Endothelial cell of umbilical vein (primary cell): ENCODE measurements around the gene NTF4. TPM values are rescaled to one million over a fixed set of nuclear protein-coding genes. Genes with fewer than 3 reads are reported as not detected.

Source experiments
- BruUV-seq: library from RNA; stranded (reverse); fragments of 400-500 nt; replicated peaks from 2 replicates; lab custom pipeline; 2021; lab: Mats Ljungman, UMichigan
- CTCF ChIA-PET: fragments of 300-600, 350-600 bp; sonication (Branson Sonifier 250); formaldehyde crosslinking; loops from one replicate; lab custom pipeline; 2021; ENCODE audit warnings: antibody characterized with exemption, inconsistent platforms; lab: Charles Lee
- POLR2A ChIA-PET: fragments of 300-600, 350-600 bp; sonication (Branson Sonifier 250); formaldehyde crosslinking; loops from one replicate; lab custom pipeline; 2021; ENCODE audit warnings: antibody characterized with exemption, inconsistent platforms; lab: Charles Lee
- DNase-seq: peaks from one replicate; pipeline ENCODE4 v3.0.0-alpha.2; 2011; ENCODE audit warnings: low read depth, low spot score
- FAIRE-seq: peaks from 2 replicates; lab custom pipeline; 2011; peaks lifted over from hg19 to GRCh38; lab: Jason Lieb, UNC
- H2AFZ ChIP-seq: 2 replicates; pipeline ENCODE4 v1.6.0; 2012; ENCODE audit warnings: low read depth, low read length, control low read depth, inconsistent platforms
- H3K27ac ChIP-seq: 2 replicates; pipeline ENCODE4 v1.5.1; 2011; ENCODE audit warnings: low read depth, mild to moderate bottlenecking, control low read depth, low read length, moderate library complexity; ENCODE audit not compliant: insufficient read depth
- H3K27me3 ChIP-seq, 2 experiments: 2 replicates each; pipeline versions ENCODE4 v1.6.0 to v1.6.1; 2011; ENCODE audit warnings: low read length in 2 of 2, mixed read lengths in 1 of 2; ENCODE audit not compliant: control insufficient read depth in 2 of 2, insufficient read depth in 2 of 2
- H3K36me3 ChIP-seq, 2 experiments: 2 replicates in 1 of 2; 3 replicates in 1 of 2; pipeline ENCODE4 v1.5.1; 2011; ENCODE audit warnings: low read length in 2 of 2, mild to moderate bottlenecking in 1 of 2, moderate library complexity in 1 of 2; ENCODE audit not compliant: control insufficient read depth in 2 of 2, insufficient read depth in 2 of 2; ENCODE audit errors: extremely low read depth in 1 of 2
- H3K4me1 ChIP-seq: 3 replicates; pipeline ENCODE4 v1.5.1; 2011; ENCODE audit warnings: mild to moderate bottlenecking, low read length; ENCODE audit not compliant: control insufficient read depth, insufficient read depth; ENCODE audit errors: extremely low read depth
- H3K4me2 ChIP-seq: 2 replicates; pipeline ENCODE4 v1.6.1; 2011; ENCODE audit warnings: low read length, control low read depth, mixed read lengths; ENCODE audit not compliant: insufficient read depth
- H3K4me3 ChIP-seq, 3 experiments: fragments of 200-600 bp in 1 of 3; sonication (generic), shearing (Covaris generic) in 1 of 3; replicated peaks in 1 of 3; 2 replicates each; pipeline ENCODE4 v1.5.1; 2011 to 2016; ENCODE audit warnings: control low read depth in 3 of 3, low read length in 3 of 3, mild to moderate bottlenecking in 2 of 3, inconsistent platforms in 1 of 3, low read depth in 1 of 3, moderate library complexity in 1 of 3; ENCODE audit not compliant: insufficient read depth in 1 of 3
- H3K79me2 ChIP-seq: 2 replicates; pipeline ENCODE4 v1.6.0; 2012; ENCODE audit warnings: low read length, inconsistent platforms; ENCODE audit not compliant: control insufficient read depth, insufficient read depth
- H3K9ac ChIP-seq: replicated peaks from 2 replicates; pipeline ENCODE3; 2011; ENCODE audit warnings: low read length, control low read depth; ENCODE audit not compliant: insufficient read depth; ENCODE audit errors: extremely low read depth
- H3K9me1 ChIP-seq: replicated peaks from 3 replicates; pipeline ENCODE4 v1.6.0; 2011; ENCODE audit warnings: mild to moderate bottlenecking, low read length; ENCODE audit not compliant: control insufficient read depth, insufficient read depth; ENCODE audit errors: extremely low read depth
- H3K9me3 ChIP-seq: replicated peaks from 2 replicates; pipeline ENCODE4 v1.5.1; 2012; ENCODE audit warnings: low read length, inconsistent platforms; ENCODE audit not compliant: control insufficient read depth, insufficient read depth
- H4K20me1 ChIP-seq: replicated peaks from 2 replicates; pipeline ENCODE3; 2011; ENCODE audit warnings: mild to moderate bottlenecking, low read length; ENCODE audit not compliant: control insufficient read depth, insufficient read depth; ENCODE audit errors: extremely low read depth
- EZH2 ChIP-seq: IDR thresholded peaks from 2 replicates; pipeline ENCODE4 v1.6.1; 2012; ENCODE audit warnings: borderline replicate concordance, low read depth, mild to moderate bottlenecking, moderate library complexity, low read length, inconsistent platforms; ENCODE audit not compliant: severe bottlenecking
- FOS ChIP-seq: IDR thresholded peaks from 2 replicates; pipeline ENCODE4 v1.6.1; 2011; ENCODE audit warnings: mild to moderate bottlenecking, low read length, moderate library complexity, borderline replicate concordance; ENCODE audit not compliant: insufficient read depth
- GATA2 ChIP-seq: IDR thresholded peaks from 2 replicates; pipeline ENCODE4 v1.7.0; 2011; ENCODE audit warnings: low read depth, mild to moderate bottlenecking, moderate library complexity, mixed read lengths, low read length; ENCODE audit not compliant: insufficient read length, insufficient read depth
- dilution Hi-C: fragments of 300-500 bp; cut with MboI; formaldehyde crosslinking; loops from one replicate; pipeline ENCODE4 v1.15.0; 2019; ENCODE audit warnings: low sequenced_read_pairs; ENCODE audit not compliant: extremely low pct_ligation_motif_present
- intact Hi-C: fragments of 100-400 bp; cut with micrococcal nuclease; formaldehyde crosslinking; loops from one replicate; pipeline ENCODE4 v1.10.0; 2022
- polyA plus RNA-seq, 4 experiments: library from polyadenylated mRNA; depleted of rRNA in 3 of 4; stranded (reverse) in 3 of 4; unstranded in 1 of 4; fragments of >200 nt; gene quantifications; 2 replicates each; pipeline versions ENCODE4 v1.2.1 to v1.2.3, GENCODE V29; 2011 to 2012; ENCODE audit warnings: missing spikeins in 1 of 4
- total RNA-seq: library from RNA; stranded (reverse); gene quantifications from 2 replicates; pipeline ENCODE4 v1.2.3, GENCODE V29; 2021
- TF ChIP-seq, protein P1 (sequence below), 2 donors: IDR thresholded peaks; 1 replicate in 1 of 2; 2 replicates in 1 of 2; pipeline ENCODE4 v1.5.1; 2011; ENCODE audit warnings: low read length in 2 of 2, mild to moderate bottlenecking in 2 of 2, moderate library complexity in 2 of 2, control low read depth in 1 of 2, inconsistent platforms in 1 of 2, low read depth in 1 of 2; ENCODE audit not compliant: insufficient read depth in 1 of 2; ENCODE audit errors: extremely low read depth in 1 of 2

NTF4 gene
- total and polyA plus RNA-seq, 2 donors (not counting 3 experiments of a cell fraction or from before 2014, with no cell fraction given), result not detected

DNA sequence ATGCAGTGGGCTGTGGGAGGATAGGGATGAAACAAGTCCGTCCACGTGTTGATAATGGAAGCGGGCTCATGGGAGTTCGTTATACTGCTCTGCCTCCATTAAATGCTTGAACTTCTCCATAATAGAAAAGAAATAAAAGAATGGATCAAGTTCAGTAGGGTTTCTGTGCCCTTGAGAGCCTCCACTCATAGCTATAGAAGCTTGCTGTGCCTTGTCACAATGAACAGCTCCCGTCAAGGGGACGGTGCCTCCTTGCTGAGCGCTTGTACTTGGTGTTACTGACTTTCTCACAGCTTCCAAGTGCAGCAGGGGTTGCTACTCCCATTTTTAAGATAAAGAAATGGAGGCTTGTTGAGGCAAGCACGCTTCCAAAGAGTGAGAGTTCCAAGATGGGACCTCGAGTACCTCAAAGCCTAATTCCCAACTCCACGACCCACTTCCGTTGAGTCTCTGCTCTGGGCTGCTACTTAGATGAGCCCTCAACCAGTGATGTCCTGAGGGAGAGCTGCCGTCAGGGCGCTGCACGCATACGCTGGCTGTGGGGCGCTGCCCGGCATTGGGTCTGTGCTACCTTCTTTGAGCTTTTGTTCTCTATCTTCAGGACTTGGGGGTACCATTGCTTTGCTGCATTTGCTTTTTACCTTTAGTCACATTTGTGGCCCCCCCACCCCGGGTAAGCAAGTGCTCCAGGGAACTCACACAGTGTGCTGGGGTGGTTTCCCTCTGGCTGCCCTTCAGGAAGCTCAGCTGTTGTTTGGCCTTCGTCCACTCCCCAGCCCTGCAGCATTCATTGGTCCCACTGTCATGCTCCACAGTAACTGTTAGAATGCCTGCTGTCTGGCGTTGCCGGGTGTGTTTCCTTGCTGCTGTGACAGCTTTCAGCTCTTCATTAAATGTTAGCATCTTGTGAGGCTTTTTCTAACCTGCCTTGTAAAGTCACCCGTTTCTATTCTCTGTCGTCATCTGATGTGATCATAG, 30.2 kb upstream of the NTF4 start:
- peaks cover 3% of the 10 kb centered on the region for H4K20me1 ChIP-seq

More for the DNA sequence above, 30.2 kb upstream of the NTF4 start:
- POLR2A ChIA-PET, result interaction anchor here (0.6 kb wide), 1 partner anchor 51 kb away, joined by 4 read pairs; no protein-coding TSS in a partner anchor
- BruUV-seq, result no TSS peak
- dilution Hi-C loops (no loop called here), intact Hi-C loops (no loop called here)
- no peaks in the 10 kb centered on the region for H3K9me3 ChIP-seq
- H3K4me3 ChIP-seq, result no peak overlapping the region
- H3K4me1 ChIP-seq, result no peaks in the 10 kb centered on the region
- H3K36me3 ChIP-seq, result peaks cover 35 to 50% of the 10 kb centered on the region in 2 experiments
- no peaks in the 10 kb centered on the region for H3K27me3 ChIP-seq
- H2AFZ ChIP-seq, result no peak overlapping the region
- FAIRE-seq (no peak), DNase-seq (no peak)
- no peak overlapping the region for H3K9ac ChIP-seq
- H3K9me1 ChIP-seq, result no peaks in the 10 kb centered on the region
- no peak overlapping the region for H3K27ac ChIP-seq
- CTCF ChIA-PET, result interaction anchor here (0.6 to 6.9 kb wide), 7 partner anchors 11 to 114 kb away, joined by 3 to 164 read pairs (median 3); partner anchors contain the start of genes GYS1 and RUVBL2
- no peak for TF ChIP-seq GATA2
- no peak for TF ChIP-seq EZH2
- TF ChIP-seq, protein P1, sequence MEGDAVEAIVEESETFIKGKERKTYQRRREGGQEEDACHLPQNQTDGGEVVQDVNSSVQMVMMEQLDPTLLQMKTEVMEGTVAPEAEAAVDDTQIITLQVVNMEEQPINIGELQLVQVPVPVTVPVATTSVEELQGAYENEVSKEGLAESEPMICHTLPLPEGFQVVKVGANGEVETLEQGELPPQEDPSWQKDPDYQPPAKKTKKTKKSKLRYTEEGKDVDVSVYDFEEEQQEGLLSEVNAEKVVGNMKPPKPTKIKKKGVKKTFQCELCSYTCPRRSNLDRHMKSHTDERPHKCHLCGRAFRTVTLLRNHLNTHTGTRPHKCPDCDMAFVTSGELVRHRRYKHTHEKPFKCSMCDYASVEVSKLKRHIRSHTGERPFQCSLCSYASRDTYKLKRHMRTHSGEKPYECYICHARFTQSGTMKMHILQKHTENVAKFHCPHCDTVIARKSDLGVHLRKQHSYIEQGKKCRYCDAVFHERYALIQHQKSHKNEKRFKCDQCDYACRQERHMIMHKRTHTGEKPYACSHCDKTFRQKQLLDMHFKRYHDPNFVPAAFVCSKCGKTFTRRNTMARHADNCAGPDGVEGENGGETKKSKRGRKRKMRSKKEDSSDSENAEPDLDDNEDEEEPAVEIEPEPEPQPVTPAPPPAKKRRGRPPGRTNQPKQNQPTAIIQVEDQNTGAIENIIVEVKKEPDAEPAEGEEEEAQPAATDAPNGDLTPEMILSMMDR (IDR thresholded peaks at IDR 0.05; ENCODE audit: extremely low read depth in 1 of 2, insufficient read depth in 1 of 2, low read depth in 1 of 2, low read length in 2 of 2), result no peak
- TF ChIP-seq FOS, result no peak
- H3K79me2 ChIP-seq, result peaks cover 48% of the 10 kb centered on the region
- no peak overlapping the region for H3K4me2 ChIP-seq
